T1000 (cell line): ENCODE results near the gene GNAO1.

ENCODE experiments used
- DNase-seq: peaks from one replicate; lab custom pipeline; 2025; ENCODE audit warnings: mixed read lengths; lab: John Stamatoyannopoulos, UW

The GNAO1 gene

DNA sequence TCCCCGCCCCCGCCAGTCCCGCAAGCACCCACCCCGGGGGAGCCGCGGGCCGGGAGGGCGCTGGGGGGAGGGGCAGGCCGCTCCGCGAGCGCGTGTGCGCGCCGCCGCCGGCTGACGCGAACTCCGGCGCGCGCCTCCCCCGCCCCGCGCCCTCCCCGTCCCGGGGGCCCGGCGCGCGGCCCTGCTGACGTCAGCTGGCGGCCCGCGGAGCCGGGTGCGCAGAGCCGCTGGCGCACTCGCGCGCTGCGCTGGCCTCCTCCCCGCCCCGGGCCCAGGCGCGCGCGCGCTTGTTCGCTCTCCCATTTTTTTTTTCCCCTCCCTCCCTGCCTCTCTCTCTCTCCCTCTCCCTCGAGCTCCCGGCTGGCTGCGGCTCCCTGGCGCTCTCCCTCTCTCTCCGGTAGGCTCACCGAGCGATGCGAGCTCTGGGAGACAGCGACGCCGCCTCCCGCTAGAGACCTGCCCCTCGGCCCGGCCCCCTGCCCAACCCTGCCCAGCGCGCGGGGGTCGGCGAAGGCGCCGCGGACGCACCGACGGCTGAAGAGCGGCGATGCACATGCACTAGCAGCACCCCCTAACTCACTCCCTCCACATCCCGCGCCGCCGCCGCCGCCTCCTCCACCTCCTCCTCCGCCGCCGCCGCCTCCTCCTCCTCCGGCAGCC, at the start of gene GNAO1:
Gene GNAO1 (plus strand): TSS at position 334 of the 660 bp plus-strand sequence. CDS start 747 bp downstream, outside the sequence.
- peak; percentile 45 for DNase-seq

DNA sequence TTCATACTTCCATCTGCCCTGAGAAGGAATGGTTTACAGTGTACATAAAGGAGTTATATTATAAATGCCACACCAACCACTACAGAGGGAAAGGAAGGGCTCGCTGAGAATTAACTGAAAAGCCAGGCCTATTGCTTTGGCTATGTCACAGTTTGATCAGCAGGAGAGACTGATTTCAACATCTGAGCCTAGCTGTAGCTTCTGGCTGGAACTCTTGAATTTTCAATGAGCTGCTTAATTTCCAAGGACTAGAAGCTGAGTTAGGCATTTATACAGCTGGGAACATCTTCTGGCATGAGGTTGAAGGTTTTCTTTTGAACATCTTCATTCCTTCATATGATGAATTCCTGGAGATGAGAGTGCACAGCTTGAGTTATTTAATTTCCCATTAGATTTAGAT, 47.6 kb upstream of the GNAO1 start:
- no peak for DNase-seq

DNA sequence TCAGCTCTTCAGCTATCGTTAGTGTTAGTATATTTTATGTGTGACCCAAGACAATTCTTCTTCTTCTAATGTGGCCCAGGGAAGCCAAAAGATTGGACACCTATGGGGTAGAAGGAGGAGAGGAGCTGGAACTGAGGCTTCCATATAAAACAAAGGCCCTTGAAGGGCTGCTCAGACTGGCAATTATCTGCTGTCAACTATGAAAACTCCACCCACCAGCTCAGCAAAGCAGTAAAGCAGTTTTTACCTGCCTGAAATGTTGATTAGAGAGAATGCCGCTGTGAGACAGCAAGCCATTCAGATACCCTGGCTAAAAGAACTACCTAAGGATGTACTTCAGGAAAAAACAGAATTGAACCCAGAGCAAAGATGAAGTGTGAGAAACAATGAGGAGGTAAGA, 45.9 kb upstream of the GNAO1 start:
- no peak for DNase-seq

DNA sequence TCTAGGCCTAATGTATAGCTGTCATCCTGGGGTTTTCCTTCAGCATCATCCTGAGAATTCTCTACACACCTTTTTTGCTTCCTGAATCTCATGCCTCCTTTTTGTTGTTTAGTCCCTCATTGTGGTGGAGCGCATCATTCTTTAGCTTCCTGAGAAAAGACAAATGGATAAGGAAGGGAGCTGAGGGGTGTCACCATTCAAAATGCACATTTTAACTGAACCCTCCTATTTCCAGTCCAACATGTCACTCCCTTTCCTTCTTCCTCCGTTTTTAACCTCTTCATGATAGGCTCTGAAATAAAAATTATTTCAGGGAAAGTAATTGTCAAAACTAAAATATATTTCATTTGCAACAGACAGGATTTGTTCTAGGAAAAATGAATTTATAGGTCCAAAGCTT, 39.7 kb upstream of the GNAO1 start:
- DNase-seq, result no peak

DNA sequence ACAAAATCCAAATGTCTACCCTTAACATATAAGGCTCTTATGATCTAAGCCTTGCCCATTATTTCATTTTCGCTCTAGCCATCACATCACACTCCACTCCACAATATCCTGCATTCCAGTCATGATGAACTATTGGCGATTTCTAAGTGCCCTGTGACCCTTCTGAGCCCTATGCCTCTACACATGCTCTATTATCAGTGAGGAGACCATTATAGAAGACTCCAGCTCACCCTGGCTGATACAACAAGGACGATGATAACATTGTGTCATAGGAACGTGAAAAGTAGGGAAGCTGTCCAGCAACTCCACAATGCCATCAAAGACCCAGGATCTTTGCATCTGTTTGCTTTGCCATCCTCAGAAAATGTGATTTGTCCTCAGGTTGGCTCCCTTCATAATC, 29.6 kb upstream of the GNAO1 start:
- DNase-seq, result no peak

DNA sequence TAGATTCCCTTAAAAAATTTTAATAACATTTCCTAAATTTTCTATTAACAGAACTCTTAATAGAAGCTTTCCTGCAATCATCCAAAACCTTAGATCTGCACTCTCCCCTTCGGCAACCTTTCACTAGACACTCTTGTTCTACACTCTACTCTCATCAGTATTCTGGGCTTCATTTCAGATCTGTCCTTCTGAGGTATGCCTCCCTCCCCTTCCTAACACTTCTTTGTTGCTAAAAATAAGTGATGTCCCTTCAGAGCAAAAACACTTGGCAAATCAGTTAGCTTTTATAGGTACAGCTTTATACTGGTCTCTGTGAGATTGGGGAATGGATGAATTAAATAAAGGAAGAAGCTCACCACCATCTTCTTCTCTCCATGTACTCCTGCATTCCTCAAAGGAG, 28.2 kb upstream of the GNAO1 start:
- no peak for DNase-seq

DNA sequence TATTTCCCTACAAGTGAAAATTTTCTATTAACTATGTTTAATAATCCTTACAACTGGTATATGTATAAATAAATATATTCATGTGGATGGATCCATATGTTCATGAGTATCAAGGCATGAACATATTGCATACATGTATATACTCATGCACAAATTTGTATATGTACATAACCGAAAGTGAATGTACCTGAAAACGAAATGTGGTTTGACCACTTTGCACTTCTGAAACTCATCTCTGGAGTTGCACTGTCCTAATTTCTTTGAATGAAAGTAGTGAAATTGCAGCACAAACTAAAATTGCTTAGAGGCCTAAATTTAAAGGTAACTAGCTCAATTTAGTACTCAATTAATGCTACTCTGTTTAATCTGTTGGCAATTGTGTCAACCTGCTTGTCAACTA, 27.4 kb upstream of the GNAO1 start:
- no peak for DNase-seq

DNA sequence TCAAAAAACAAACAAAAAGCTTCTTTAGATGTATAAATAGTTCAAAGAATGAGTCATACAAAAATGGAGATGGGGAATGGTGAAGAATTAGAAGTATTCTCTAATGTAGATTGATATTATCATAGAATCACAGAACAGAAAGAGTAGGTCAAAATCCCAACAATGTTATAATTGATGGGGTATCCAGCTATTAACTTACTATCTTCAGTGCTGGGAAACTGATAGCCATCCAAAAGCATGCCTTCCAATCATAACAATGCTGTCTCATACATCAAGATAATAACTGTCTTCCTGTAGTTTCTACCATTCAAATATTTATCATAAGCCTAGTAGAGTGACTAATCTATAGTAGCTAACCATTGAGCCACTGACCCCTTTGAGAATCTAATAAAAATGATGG, 26.7 kb upstream of the GNAO1 start:
- DNase-seq, result no peak

DNA sequence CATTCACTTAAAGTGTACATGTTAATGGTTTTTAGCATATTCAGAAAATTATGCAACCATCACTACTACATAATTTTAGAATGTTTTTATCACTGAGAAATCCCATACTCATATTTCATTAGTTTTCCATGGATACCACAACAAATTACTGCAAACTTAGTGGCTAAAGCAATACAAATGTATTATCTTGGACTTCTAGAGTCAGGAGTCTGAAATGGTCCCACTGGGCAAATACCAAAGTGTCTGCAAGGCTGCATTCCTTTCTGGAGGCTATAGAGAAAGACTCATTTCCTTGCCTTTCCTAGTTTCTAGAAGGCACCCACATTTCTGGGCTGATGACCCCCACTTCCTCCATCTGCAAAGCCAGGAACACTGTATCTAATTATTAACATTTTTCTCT, 16.9 kb upstream of the GNAO1 start:
- DNase-seq, result no peak

DNA sequence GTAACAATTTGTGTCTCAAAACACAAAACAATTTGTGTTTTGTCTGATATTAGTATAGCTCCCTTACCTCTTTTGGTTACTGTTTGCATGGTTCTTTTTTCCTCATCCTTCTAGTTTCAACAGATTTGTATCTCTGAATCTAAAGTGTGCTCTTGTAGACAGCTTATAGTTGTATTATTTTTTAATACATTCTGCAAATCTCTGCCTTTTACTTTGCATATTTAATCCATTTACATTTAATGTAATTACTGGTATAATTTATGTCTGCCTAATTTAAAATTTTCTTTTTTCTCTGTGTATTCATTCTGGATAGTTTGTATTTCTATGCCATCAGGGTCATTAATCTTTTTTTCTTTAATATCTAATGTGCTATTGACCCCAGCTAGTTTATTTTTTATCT, 9.9 kb upstream of the GNAO1 start:
- no peak for DNase-seq

DNA sequence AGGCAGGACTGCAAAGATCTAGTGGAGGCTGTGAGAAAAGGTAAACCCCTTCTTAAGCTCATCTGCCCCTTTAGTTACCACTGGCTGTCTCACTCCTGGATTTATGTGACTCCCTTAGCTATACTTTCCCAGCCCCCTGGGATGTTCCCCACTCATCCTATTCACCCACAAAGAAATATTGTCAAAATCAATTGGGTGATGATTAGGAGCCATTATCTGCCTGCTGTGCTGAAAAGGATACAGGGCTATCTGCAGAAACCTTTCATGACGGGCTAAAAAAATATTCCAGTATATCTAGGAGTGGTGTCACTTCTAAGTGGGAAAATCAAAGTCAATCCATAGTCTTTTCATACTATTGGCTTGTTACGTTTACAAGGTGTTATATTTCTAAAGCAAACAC, 8.0 kb upstream of the GNAO1 start:
- DNase-seq, result no peak

DNA sequence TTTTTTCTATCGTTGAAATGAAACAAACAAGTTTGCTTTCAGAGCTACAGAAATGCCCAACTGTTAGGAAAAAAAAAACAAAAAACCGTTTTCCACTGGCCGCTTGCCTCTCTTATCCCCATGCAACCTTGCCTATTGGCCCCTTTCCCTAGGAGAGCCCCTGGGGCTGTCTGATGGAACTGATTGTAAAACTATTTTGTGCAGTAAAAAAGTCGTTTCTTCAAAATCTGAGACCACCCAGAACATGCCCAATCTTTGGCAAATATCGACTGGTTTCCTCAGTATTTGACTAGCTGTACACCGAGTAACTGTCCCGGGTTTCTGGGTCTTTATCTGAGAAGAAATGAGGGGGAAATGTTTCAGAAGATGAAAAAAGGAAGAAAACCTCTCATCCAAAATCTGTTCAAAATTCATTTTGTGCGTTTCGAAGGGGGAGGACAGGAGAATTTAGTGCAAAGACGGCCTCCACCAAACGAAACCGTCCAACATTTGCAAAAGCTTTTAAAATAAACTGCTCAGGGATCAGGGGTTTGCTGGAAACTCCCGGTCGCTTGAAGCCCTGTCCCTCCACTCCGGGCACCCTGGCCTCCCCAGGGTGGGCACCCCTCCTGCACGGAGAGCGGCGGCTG, 1.1 kb upstream of the GNAO1 start:
- no peak for DNase-seq

DNA sequence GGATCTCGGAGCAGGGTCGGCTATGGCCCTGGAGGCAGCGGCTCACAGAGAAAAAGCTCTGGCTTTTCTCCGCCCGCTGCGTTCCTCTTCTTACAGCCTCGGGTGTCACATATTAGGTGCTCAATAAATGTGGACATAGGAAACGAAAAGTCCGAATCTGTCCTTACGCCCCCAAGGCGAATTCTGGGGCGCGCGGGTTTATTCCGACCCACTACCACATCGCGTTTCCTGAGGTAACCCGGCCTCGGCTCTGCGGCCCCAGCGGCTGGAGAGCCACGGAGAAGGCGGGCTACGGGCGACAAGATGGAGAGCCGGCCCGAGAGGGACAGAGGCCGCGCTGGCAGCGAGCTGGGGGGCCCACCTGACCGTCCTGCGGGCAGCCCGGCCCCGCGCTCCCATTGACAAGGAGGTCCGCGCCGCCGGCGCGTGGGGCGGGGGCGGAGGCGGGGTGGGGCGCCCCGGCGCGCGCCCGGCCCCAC, 573 bp upstream of the GNAO1 start:
- DNase-seq, result no peak

DNA sequence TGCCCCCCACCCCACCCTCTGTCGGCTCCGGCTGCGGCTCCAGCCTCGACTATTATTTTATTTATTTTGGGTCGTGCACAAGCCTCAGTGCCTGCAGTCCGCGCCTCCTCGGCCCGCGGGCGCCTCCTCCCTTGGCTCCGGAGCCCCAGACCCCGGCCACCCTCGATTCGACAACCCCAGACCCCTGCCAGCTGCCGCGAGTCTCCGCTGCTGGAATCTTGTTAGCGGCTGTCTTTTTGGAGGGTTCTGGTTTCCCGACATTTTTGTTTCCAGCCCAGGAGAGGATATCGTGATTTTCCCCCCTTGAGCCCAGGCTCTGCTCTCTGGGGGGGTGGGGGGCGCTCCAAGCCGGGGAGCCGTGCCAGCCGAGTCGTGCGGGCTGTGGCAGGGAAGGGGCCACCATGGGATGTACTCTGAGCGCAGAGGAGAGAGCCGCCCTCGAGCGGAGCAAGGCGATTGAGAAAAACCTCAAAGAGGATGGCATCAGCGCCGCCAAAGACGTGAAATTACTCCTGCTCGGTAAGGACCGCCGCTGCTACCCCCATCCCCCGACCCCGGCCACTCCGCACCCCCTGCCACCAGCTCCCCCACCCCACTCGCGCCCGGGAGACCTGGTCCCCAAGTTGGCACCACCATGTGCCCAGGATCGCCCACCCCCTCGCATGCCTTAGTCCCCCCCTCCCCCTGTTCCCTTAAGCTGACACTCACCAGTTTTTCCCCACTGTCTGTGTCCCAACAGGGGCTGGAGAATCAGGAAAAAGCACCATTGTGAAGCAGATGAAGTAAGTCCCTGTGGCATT, 746 bp downstream of the GNAO1 start:
- DNase-seq, result no peak

DNA sequence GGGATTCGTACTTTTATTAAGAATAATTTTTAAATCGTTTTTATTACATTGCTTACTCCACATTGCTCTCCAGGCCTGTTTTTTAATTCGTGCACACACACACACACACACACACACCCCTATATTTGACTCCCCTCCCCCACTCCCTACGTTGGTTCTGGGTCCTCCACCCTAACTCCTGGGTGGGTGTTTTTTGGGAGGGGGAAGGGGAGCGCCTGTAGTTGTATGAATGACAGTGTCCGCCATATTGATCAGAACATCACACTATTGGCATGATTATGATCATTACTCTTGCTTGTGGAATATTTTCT, 1.3 kb downstream of the GNAO1 start:
- no peak for DNase-seq

DNA sequence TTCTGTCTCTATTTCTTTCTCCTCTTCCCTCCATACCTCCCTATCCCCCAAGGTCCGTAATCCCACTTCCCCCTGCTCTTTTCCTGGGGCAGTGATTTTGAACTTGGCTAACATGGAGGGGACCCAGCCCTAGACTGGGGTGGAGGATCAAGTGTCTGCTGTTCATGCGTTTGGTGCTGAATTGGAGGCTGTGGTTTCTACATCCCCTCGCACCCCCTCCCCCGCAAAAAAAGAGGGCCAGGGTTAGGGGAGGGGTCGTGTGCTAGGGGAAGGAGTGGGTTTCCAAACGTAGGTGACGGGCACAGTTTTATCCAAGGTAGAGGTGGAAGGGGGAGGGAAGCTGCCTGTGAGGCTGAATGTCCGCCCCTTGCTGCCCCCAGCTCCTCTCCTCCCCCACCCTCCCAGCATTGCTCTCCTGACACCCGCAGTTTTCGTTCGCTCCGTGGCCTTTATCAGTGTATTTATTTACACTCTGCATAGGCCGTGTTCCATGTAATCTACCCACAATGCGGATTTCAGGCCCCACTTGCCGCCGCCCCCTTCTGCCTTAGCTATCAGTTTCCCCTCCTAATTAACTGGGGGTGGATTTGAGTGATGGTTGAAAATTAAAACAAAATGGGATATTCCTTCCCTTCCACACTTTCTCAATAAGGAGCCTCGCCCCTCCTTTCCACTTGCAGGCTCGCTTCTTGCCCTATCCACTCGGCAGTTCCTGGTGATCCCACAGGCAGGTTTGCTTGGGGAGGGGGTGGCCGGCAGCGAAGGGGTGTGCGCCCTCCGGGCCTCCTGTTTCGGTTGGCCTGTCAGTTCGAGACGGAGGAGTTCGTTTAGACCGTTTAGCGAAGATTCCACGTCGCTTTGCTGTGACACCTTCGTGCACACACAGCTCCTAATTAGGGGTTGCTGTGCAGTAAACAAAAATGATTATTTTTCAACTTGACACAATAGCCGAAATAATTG, 2.0 kb downstream of the GNAO1 start:
- DNase-seq, result no peak

DNA sequence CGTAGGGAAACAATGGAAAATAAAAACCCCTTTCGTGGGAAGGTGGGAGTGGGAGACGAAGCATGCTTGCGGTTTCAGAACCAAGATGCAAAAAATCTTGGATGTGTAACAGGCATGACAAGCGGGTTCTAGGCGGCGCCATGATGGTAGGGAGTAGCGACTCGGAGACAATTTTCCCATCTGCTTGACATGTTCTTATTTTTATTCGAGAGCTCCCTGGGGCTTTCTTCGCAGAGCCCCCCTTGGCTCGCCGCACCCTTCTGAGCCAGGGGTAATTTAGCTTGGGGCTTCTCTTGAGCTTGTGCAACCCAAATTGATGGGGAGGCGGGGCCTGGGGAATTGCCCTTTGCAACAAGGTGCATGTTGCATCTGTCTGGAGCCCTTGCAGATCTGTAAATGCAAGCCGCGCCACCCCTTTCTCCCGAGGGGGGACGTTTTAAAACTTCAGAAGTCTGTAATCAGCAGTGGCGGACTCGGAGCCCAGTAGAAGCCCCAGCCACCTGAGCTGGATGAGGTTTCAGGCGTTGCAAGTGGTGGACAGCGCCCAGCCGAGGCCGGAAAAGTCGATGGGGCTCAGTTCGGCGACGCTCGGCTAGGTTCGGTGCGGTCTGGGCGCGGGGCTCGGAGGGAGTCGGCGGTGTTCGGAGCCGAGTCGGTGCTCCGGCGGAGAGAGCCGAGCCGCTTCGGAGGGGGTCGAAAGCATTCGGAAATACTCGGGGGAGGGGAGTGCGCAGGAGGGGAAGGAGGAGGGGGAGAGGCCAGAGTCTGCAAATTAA, 2.9 kb downstream of the GNAO1 start:
- DNase-seq, result no peak

DNA sequence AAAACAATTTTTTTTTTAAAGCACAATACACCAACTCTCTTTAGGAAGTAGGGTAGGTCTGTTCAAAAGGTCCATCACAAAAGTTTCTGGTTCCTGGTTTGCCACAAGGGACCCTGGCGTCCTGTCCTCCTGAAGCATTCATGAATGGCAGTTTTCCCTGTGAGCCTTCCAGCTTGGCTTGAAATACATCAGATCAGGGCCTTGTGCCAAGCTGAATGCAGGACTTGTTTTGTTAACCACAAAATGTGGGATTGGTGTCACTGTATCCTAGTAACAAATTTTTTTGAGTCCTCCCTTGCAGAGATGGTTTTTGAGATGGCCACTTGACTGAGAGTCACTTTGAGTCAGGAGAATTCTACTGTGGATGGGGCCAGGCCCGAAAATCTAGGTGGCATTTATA, 3.9 kb downstream of the GNAO1 start:
- DNase-seq, result no peak

DNA sequence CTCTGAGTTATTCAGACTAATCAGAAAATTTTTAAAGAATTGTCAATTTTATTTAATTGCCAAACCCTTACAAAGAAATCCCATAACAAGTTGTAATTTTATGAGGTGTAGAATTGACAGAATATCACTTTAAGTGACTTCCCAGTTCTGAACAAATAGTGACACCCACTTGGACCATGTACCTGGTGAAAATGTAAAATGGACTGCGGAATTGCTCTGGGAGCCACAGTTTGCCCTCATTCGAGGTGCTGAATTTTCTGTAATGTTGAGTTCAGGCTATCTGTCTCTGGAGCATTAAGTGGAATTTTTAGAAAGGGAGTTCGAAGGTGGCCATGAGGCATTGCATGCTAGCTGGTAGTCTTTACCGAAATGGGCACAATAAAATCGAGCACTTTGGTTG, 5.1 kb downstream of the GNAO1 start:
- no peak for DNase-seq

DNA sequence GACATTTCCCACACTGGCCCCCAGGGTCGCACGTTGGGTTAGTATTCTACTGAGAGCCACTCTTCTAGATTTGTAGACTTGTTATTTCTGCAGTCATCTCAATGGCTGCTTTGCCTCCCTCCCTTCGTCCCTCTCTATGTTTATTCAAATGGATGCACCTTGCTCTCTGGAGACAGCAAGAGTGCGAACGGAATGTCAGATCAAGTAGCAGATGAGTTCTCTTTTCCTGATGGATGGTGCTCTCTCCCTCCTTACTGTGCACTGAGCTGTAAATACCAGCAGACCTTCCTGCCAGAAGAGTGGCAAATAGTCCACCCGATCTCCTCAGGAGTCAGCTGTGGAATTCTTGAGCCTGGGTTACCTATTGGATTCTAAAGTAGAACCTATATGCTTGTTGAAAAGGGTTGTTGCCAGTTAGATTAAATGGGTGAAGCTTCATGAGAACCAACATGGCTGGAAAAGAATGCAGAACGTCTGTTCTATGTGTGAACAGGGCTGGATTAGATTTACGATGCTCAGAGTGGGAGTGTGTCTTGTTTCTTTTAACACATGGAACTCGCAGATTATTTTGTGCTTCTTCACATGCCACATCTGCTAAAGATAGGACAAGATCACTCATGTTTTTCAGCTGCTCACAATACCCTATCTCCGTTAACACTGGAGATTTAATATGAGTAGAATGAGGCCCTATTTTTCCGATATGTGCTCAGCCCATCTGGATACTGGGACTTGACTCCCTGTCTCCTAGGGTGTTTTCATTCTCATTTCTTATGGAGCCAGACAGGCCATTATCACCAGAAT, 6.1 kb downstream of the GNAO1 start:
- DNase-seq, result no peak
